ENCODE measurements around the gene LGALS1. TPM values are rescaled to one million over a fixed set of nuclear protein-coding genes. Genes with fewer than 3 reads are reported as not detected.
A peak's percentile ranks its signal among the peaks of the same experiment; 100 is the strongest.

The LGALS1 gene
- total RNA-seq, 2 donors from 2014 or later: 10.4 to 16.0 TPM

- Mint-ChIP-seq H3K4me3 (no peak overlapping the region), H3K27ac (no peak overlapping the region), H3K9me3 (no peaks in the 10 kb centered on the region), H3K36me3 (ENCODE audit: low read depth) (peaks cover 20% of the 10 kb centered on the region), H3K27me3 (ENCODE audit: insufficient read depth) (no peaks in the 10 kb centered on the region), H3K4me1 (peaks cover 13% of the 10 kb centered on the region)
- H3K9me3 ChIP-seq (ENCODE audit: control insufficient read depth, low read length): no peaks in the 10 kb centered on the region
- no peak for DNase-seq
- H3K4me3 ChIP-seq (ENCODE audit: low read length): no peak overlapping the region
- H3K36me3 ChIP-seq (ENCODE audit: control insufficient read depth, insufficient read depth, low read length): peaks cover 10% of the 10 kb centered on the region
- H3K4me1 ChIP-seq (ENCODE audit: control insufficient read depth, insufficient read depth, low read length): peaks cover 6% of the 10 kb centered on the region
- 94 to 100% methylated on average over 5 of the region's 5 CpGs for WGBS, 2 experiments (ENCODE audit: insufficient coverage in 1 of 2, insufficient read length in 1 of 2)
- no peak overlapping the region for H3K27ac ChIP-seq (ENCODE audit: low read depth, low read length)
- TF ChIP-seq, protein P1, sequence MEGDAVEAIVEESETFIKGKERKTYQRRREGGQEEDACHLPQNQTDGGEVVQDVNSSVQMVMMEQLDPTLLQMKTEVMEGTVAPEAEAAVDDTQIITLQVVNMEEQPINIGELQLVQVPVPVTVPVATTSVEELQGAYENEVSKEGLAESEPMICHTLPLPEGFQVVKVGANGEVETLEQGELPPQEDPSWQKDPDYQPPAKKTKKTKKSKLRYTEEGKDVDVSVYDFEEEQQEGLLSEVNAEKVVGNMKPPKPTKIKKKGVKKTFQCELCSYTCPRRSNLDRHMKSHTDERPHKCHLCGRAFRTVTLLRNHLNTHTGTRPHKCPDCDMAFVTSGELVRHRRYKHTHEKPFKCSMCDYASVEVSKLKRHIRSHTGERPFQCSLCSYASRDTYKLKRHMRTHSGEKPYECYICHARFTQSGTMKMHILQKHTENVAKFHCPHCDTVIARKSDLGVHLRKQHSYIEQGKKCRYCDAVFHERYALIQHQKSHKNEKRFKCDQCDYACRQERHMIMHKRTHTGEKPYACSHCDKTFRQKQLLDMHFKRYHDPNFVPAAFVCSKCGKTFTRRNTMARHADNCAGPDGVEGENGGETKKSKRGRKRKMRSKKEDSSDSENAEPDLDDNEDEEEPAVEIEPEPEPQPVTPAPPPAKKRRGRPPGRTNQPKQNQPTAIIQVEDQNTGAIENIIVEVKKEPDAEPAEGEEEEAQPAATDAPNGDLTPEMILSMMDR (conservative IDR thresholded peaks at IDR 0.05): no peak
- H3K9ac ChIP-seq (ENCODE audit: extremely low read depth, low read length, poor library complexity, severe bottlenecking): no peak overlapping the region
- H3K27me3 ChIP-seq (ENCODE audit: control insufficient read depth, insufficient read depth, low read length, poor library complexity, severe bottlenecking): no peaks in the 10 kb centered on the region
Measured at GRCh38 chr22:37641561-37641949, 33.9 kb upstream of the LGALS1 start.

GRCh38 chr22:37643225-37643847 is 32.1 kb upstream of the LGALS1 start:
- H3K27ac Mint-ChIP-seq: no peak overlapping the region

GRCh38 chr22:37647317-37647716 is 28.1 kb upstream of the LGALS1 start:
- Histone ChIP-seq H3K27ac (ENCODE audit: low read depth, low read length) (no peak overlapping the region), H3K9me3 (ENCODE audit: control insufficient read depth, low read length) (no peaks in the 10 kb centered on the region), H3K27me3 (ENCODE audit: control insufficient read depth, insufficient read depth, low read length, poor library complexity, severe bottlenecking) (no peaks in the 10 kb centered on the region), H3K9ac (ENCODE audit: extremely low read depth, low read length, poor library complexity, severe bottlenecking) (no peak overlapping the region), H3K4me1 (ENCODE audit: control insufficient read depth, insufficient read depth, low read length) (no peaks in the 10 kb centered on the region), H3K4me3 (ENCODE audit: low read length) (no peak overlapping the region), H3K36me3 (ENCODE audit: control insufficient read depth, insufficient read depth, low read length) (peaks cover 29% of the 10 kb centered on the region)
- Mint-ChIP-seq H3K4me1 (no peaks in the 10 kb centered on the region), H3K36me3 (ENCODE audit: low read depth) (peaks cover 54% of the 10 kb centered on the region), H3K27me3 (ENCODE audit: insufficient read depth) (no peaks in the 10 kb centered on the region), H3K9me3 (no peaks in the 10 kb centered on the region), H3K4me3 (no peak overlapping the region), H3K27ac (no peak overlapping the region)
- no peak for DNase-seq
- WGBS, 2 experiments (ENCODE audit: insufficient coverage in 1 of 2, insufficient read length in 1 of 2): 97 to 100% methylated on average over 1 to 9 of the region's 9 CpGs
- TF ChIP-seq, protein P1 (conservative IDR thresholded peaks at IDR 0.05): no peak

More at GRCh38 chr22:37643225-37643847, 32.1 kb upstream of the LGALS1 start:
- Histone ChIP-seq H3K9me3 (ENCODE audit: control insufficient read depth, low read length) (no peaks in the 10 kb centered on the region), H3K9ac (ENCODE audit: extremely low read depth, low read length, poor library complexity, severe bottlenecking) (no peak overlapping the region), H3K27me3 (ENCODE audit: control insufficient read depth, insufficient read depth, low read length, poor library complexity, severe bottlenecking) (no peaks in the 10 kb centered on the region), H3K36me3 (ENCODE audit: control insufficient read depth, insufficient read depth, low read length) (peaks cover 18% of the 10 kb centered on the region), H3K4me1 (ENCODE audit: control insufficient read depth, insufficient read depth, low read length) (peaks cover 6% of the 10 kb centered on the region), H3K4me3 (ENCODE audit: low read length) (no peak overlapping the region), H3K27ac (ENCODE audit: low read depth, low read length) (no peak overlapping the region)
- 60 to 65% methylated on average over 9 of the region's 9 CpGs for WGBS, 2 experiments (ENCODE audit: insufficient coverage in 1 of 2, insufficient read length in 1 of 2)
- peaks cover 26% of the 10 kb centered on the region for H3K36me3 Mint-ChIP-seq (ENCODE audit: low read depth)
- H3K4me1 Mint-ChIP-seq: peaks cover 9% of the 10 kb centered on the region
- TF ChIP-seq, protein P1 (conservative IDR thresholded peaks at IDR 0.05): peak; percentile 96
- H3K27me3 Mint-ChIP-seq (ENCODE audit: insufficient read depth): no peaks in the 10 kb centered on the region
- no peaks in the 10 kb centered on the region for H3K9me3 Mint-ChIP-seq
- DNase-seq: peak; percentile 97
- H3K4me3 Mint-ChIP-seq: no peak overlapping the region
